Fibroblast of lung (primary cell): ENCODE measurements around the gene MYEF2.

Experiments used
- EZH2 ChIP-seq: IDR thresholded peaks from 2 replicates; pipeline ENCODE4 v1.5.1; 2012; ENCODE audit warnings: low read length, control low read depth, mild to moderate bottlenecking; ENCODE audit errors: missing control alignments
- TF ChIP-seq, protein P1 (sequence below), 2 donors: IDR thresholded peaks in 1 of 2; conservative IDR thresholded peaks in 1 of 2; 1 replicate in 1 of 2; 2 replicates in 1 of 2; pipeline ENCODE4 v1.5.1; 2011 to 2012; ENCODE audit warnings: low read length in 2 of 2, control low read depth in 1 of 2, inconsistent platforms in 1 of 2, low read depth in 1 of 2, mild to moderate bottlenecking in 1 of 2

DNA sequence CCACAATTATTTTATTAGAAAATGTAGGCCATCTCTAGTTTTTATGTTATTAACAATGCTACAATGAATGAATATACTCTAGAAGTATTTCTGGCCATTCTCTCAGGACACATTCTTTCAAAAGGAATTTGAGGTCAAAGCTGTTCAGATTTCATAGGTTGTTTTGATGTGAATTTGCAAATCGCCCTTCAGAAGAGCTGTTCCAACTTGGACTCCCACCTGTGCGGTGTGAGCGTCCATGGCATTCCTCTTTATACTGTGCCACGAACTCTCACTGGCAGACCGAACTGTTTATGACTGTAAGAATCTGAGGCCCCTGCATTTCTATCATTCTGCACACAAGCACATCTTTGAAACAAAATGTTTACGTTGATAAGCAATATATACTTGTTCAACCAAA lies 75.9 kb downstream of the MYEF2 start:
- TF ChIP-seq, protein P1, sequence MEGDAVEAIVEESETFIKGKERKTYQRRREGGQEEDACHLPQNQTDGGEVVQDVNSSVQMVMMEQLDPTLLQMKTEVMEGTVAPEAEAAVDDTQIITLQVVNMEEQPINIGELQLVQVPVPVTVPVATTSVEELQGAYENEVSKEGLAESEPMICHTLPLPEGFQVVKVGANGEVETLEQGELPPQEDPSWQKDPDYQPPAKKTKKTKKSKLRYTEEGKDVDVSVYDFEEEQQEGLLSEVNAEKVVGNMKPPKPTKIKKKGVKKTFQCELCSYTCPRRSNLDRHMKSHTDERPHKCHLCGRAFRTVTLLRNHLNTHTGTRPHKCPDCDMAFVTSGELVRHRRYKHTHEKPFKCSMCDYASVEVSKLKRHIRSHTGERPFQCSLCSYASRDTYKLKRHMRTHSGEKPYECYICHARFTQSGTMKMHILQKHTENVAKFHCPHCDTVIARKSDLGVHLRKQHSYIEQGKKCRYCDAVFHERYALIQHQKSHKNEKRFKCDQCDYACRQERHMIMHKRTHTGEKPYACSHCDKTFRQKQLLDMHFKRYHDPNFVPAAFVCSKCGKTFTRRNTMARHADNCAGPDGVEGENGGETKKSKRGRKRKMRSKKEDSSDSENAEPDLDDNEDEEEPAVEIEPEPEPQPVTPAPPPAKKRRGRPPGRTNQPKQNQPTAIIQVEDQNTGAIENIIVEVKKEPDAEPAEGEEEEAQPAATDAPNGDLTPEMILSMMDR (conservative IDR thresholded peaks at IDR 0.05 in 1 of 2, IDR thresholded peaks at IDR 0.05 in 1 of 2; ENCODE audit: low read depth in 1 of 2, low read length in 2 of 2): no peak
- TF ChIP-seq EZH2: no peak
